Liver (tissue), 9 donors: ENCODE results near the gene NECTIN4. TPM values are rescaled to one million over a fixed set of nuclear protein-coding genes. Genes with fewer than 3 reads are reported as not detected.

ENCODE experiments used
- DNase-seq: peaks from one replicate; pipeline ENCODE4 v3.0.0-alpha.2; 2017; ENCODE audit warnings: low spot score
- H3K27ac ChIP-seq, 2 donors: one replicate each; pipeline ENCODE4 v1.7.0; 2013; ENCODE audit warnings: inconsistent platforms in 2 of 2, low read length in 2 of 2, control low read depth in 1 of 2, low read depth in 1 of 2, mild to moderate bottlenecking in 1 of 2
- H3K27me3 ChIP-seq, 4 donors: one replicate each; pipeline versions ENCODE4 v1.6.1 to v1.7.0; 2013; ENCODE audit warnings: low read length in 3 of 4, inconsistent platforms in 1 of 4, mild to moderate bottlenecking in 1 of 4, moderate library complexity in 1 of 4; ENCODE audit not compliant: control insufficient read depth in 4 of 4, insufficient read depth in 4 of 4
- H3K36me3 ChIP-seq, 4 donors: one replicate each; pipeline versions ENCODE4 v1.6.1 to v1.7.0; 2013; ENCODE audit warnings: low read length in 3 of 4, mild to moderate bottlenecking in 3 of 4, low read depth in 1 of 4, moderate library complexity in 1 of 4; ENCODE audit not compliant: control insufficient read depth in 4 of 4, insufficient read depth in 3 of 4
- H3K4me1 ChIP-seq, 4 donors: one replicate each; pipeline versions ENCODE4 v1.6.1 to v1.7.0; 2013; ENCODE audit warnings: low read length in 3 of 4, mild to moderate bottlenecking in 3 of 4, moderate library complexity in 1 of 4; ENCODE audit not compliant: control insufficient read depth in 4 of 4, insufficient read depth in 4 of 4
- H3K4me3 ChIP-seq, 3 donors: one replicate each; pipeline versions ENCODE4 v1.6.1 to v1.7.0; 2013; ENCODE audit warnings: low read length in 3 of 3, control low read depth in 1 of 3, low read depth in 1 of 3, mild to moderate bottlenecking in 1 of 3
- H3K9ac ChIP-seq, 2 donors: one replicate each; pipeline ENCODE4 v1.7.0; 2013; ENCODE audit warnings: low read length in 2 of 2, mild to moderate bottlenecking in 2 of 2, moderate library complexity in 2 of 2, control low read depth in 1 of 2, low read depth in 1 of 2
- H3K9me3 ChIP-seq, 4 donors: one replicate each; pipeline versions ENCODE4 v1.6.1 to v1.7.0; 2013; ENCODE audit warnings: low read length in 3 of 4; ENCODE audit not compliant: control insufficient read depth in 4 of 4
- ATF3 ChIP-seq: IDR thresholded peaks from 2 replicates; pipeline ENCODE4 v1.6.1; 2016; ENCODE audit warnings: antibody characterized with exemption
- CTCF ChIP-seq: fragments of 150-350 bp; IDR thresholded peaks from 2 replicates; pipeline ENCODE4 v1.5.1; 2017; ENCODE audit warnings: improper control_type of control experiment, low read depth, low read length; ENCODE audit not compliant: missing input control
- FOXA1 ChIP-seq: IDR thresholded peaks from 2 replicates; pipeline ENCODE4 v1.6.1; 2016; ENCODE audit warnings: antibody characterized with exemption
- FOXA2 ChIP-seq: IDR thresholded peaks from 2 replicates; pipeline ENCODE4 v1.6.1; 2016; ENCODE audit warnings: antibody characterized with exemption
- GABPA ChIP-seq, 2 donors: IDR thresholded peaks in 1 of 2; conservative IDR thresholded peaks in 1 of 2; 2 replicates each; pipeline ENCODE4 v1.6.1; 2016; ENCODE audit warnings: antibody characterized with exemption in 2 of 2, mild to moderate bottlenecking in 1 of 2, moderate library complexity in 1 of 2
- HNF4G ChIP-seq: IDR thresholded peaks from 2 replicates; pipeline ENCODE4 v1.6.1; 2016; ENCODE audit warnings: antibody characterized with exemption
- JUND ChIP-seq, 2 donors: IDR thresholded peaks; 2 replicates each; pipeline ENCODE4 v1.6.1; 2016; ENCODE audit warnings: antibody characterized with exemption in 2 of 2
- NR2F2 ChIP-seq: IDR thresholded peaks from 2 replicates; pipeline ENCODE4 v1.6.1; 2016; ENCODE audit warnings: antibody characterized with exemption
- RAD21 ChIP-seq, 2 donors: IDR thresholded peaks; 2 replicates each; pipeline ENCODE4 v1.6.1; 2016; ENCODE audit warnings: antibody characterized with exemption in 2 of 2, mild to moderate bottlenecking in 2 of 2
- RXRA ChIP-seq, 2 donors: IDR thresholded peaks; 2 replicates each; pipeline ENCODE4 v1.6.1; 2017 to 2018; ENCODE audit warnings: antibody characterized with exemption in 2 of 2, mild to moderate bottlenecking in 1 of 2
- SP1 ChIP-seq: IDR thresholded peaks from 2 replicates; pipeline ENCODE4 v1.6.1; 2018; ENCODE audit warnings: antibody characterized with exemption, mild to moderate bottlenecking
- TAF1 ChIP-seq: conservative IDR thresholded peaks from 2 replicates; pipeline ENCODE4 v1.6.1; 2016; ENCODE audit warnings: antibody characterized with exemption, mild to moderate bottlenecking
- YY1 ChIP-seq: IDR thresholded peaks from 2 replicates; pipeline ENCODE4 v1.6.1; 2016; ENCODE audit warnings: antibody characterized with exemption, mild to moderate bottlenecking
- WGBS: extraction: QIAGEN DNeasy Blood & Tissue Kit; methylation state at CpG from one replicate; pipeline ENCODE4 v1.1.7; 2013; 5-methylcytosine and 5-hydroxymethylcytosine counted together
- polyA plus RNA-seq, 2 donors: library from polyadenylated mRNA; stranded (reverse) in 1 of 2; unstranded in 1 of 2; fragments of 200-250 nt in 1 of 2; fragments of >200 nt in 1 of 2; fragmentation: Nextera tagmentation in 1 of 2; extraction: Ambion mirVana in 1 of 2; gene quantifications; one replicate each; pipeline versions ENCODE4 v1.2.1 to v1.2.3, GENCODE V29; 2013 to 2015
- total RNA-seq, 2 donors: library from RNA; depleted of rRNA; stranded (reverse); fragments of >200 nt; gene quantifications; one replicate each; pipeline ENCODE4 v1.2.3, GENCODE V29; 2014
- TF ChIP-seq, protein P1 (sequence below): IDR thresholded peaks from 2 replicates; pipeline ENCODE4 v1.6.1; 2016; ENCODE audit warnings: antibody characterized with exemption, mild to moderate bottlenecking
- donor health status: healthy.
- donor health status: healthy.
- donor health status: healthy.
- donor health status: healthy.
- donor health status: healthy.

Gene NECTIN4
- total RNA-seq (not detected), polyA plus RNA-seq (under 1 TPM in 1 of 2 donors, not detected in 1; 0.01 TPM)

GRCh38 chr1:161089251-161089924 lies at the start of gene NECTIN4:
TSS of gene NECTIN4 (minus strand) at chr1:161089558. CDS start at chr1:161089296, 262 bp downstream.
- no peak within 1 kb of the TSS for H3K4me3 ChIP-seq
- H3K27ac ChIP-seq: no peak within 1 kb of the TSS
- no peaks in the 10 kb centered on the region for H3K9me3 ChIP-seq
- WGBS: 73% methylated on average over 22 of the region's 22 CpGs
- H3K36me3 ChIP-seq: no peaks in the 10 kb centered on the region
- no peak for DNase-seq
- TF ChIP-seq FOXA2: no peak
- TF ChIP-seq FOXA1: no peak
- TF ChIP-seq CTCF: no peak
- TF ChIP-seq HNF4G: no peak
- TF ChIP-seq, protein P1, sequence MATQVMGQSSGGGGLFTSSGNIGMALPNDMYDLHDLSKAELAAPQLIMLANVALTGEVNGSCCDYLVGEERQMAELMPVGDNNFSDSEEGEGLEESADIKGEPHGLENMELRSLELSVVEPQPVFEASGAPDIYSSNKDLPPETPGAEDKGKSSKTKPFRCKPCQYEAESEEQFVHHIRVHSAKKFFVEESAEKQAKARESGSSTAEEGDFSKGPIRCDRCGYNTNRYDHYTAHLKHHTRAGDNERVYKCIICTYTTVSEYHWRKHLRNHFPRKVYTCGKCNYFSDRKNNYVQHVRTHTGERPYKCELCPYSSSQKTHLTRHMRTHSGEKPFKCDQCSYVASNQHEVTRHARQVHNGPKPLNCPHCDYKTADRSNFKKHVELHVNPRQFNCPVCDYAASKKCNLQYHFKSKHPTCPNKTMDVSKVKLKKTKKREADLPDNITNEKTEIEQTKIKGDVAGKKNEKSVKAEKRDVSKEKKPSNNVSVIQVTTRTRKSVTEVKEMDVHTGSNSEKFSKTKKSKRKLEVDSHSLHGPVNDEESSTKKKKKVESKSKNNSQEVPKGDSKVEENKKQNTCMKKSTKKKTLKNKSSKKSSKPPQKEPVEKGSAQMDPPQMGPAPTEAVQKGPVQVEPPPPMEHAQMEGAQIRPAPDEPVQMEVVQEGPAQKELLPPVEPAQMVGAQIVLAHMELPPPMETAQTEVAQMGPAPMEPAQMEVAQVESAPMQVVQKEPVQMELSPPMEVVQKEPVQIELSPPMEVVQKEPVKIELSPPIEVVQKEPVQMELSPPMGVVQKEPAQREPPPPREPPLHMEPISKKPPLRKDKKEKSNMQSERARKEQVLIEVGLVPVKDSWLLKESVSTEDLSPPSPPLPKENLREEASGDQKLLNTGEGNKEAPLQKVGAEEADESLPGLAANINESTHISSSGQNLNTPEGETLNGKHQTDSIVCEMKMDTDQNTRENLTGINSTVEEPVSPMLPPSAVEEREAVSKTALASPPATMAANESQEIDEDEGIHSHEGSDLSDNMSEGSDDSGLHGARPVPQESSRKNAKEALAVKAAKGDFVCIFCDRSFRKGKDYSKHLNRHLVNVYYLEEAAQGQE: no peak
- no peak for TF ChIP-seq TAF1
- no peak for TF ChIP-seq ATF3
- no peak for TF ChIP-seq NR2F2
- no peak for TF ChIP-seq JUND (IDR thresholded peaks at IDR 0.05)
- TF ChIP-seq RAD21 (IDR thresholded peaks at IDR 0.05): no peak
- no peak for TF ChIP-seq RXRA (IDR thresholded peaks at IDR 0.05)
- no peaks in the 10 kb centered on the region for H3K27me3 ChIP-seq
- H3K9ac ChIP-seq: no peak within 1 kb of the TSS
- H3K4me1 ChIP-seq: peaks cover 0 to 1% (median 0%) of the 10 kb centered on the region in 4 donors

DNA sequence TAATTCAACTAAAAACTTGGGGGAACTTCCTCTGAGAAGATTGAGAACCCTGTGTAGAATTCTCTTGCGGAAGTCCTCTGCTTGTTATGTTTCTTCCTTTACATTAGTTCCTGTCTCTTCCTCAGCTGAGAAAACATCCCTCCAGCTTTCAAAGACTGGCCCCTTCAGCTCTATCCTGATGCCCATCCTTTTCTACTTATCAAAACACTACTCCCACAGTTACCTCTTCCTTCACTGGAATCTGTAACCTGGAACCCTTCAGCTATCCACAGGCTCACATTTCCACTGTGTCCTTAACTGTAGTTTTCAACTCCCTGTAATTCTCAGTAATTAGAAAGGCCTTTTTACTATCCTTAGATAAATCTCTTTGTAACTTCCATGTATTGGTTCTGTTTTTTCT lies 49.1 kb upstream of the NECTIN4 start:
- no peak for DNase-seq
- Histone ChIP-seq H3K9me3 (no peaks in the 10 kb centered on the region), H3K36me3 (no peaks in the 10 kb centered on the region), H3K4me3 (no peak overlapping the region), H3K4me1 (peaks cover 0 to 9% (median 3%) of the 10 kb centered on the region in 4 donors), H3K9ac (no peak overlapping the region), H3K27ac (no peak overlapping the region), H3K27me3 (no peaks in the 10 kb centered on the region)
- TF ChIP-seq CTCF (no peak), TAF1 (no peak), NR2F2 (no peak), YY1 (no peak), JUND (IDR thresholded peaks at IDR 0.05) (no peak), ATF3 (no peak), GABPA (IDR thresholded peaks at IDR 0.05 in 1 of 2, conservative IDR thresholded peaks at IDR 0.05 in 1 of 2) (no peak), SP1 (no peak)
- TF ChIP-seq, protein P1: no peak
- WGBS: 84% methylated on average over 1 of the region's 1 CpG
